ENCODE measurements around the gene ARHGEF2. TPM values are rescaled to one million over a fixed set of nuclear protein-coding genes. Genes with fewer than 3 reads are reported as not detected.

Gene ARHGEF2
- total and polyA plus RNA-seq, 2 of the 13 experiments (the other 11 are each of a cell fraction or from before 2014, with no cell fraction given) = 16.1 to 32.1 TPM

DNA sequence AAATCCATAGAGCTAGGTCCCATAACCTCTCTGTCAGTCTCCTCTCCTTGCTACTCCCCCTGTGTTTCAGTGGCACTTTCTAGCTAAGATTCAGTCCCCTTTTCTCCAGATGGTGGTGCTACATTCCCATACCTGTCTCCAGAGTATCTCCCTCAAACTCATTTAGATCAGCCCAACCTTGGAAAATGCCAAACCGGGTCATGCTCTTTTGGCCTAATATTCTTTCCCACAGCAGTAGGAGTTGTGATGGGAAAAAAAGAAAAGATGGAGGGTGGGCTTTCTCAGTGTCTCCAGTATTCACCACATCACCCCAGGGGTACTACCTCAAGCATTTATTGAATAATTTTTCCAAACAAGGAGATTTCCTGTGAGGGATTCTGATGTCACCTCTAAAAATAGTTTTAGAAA, 40.1 kb downstream of the ARHGEF2 start (continued):
- TF ChIP-seq ZNF121 (CRISPR knock-in tag; IDR thresholded peaks at IDR 0.05) (peak; percentile 72; the same call in 1 of the 2 replicates), ONECUT2 (CRISPR knock-in tag; IDR thresholded peaks at IDR 0.05) (no peak), SP2 (CRISPR knock-in tag; IDR thresholded peaks at IDR 0.05) (no peak), IRF2 (CRISPR knock-in tag; IDR thresholded peaks at IDR 0.05) (0 out of 2 replicates have a peak, but pooled peaks have one; percentile 24), STAG1 (CRISPR knock-in tag; IDR thresholded peaks at IDR 0.05) (peak; percentile 95), SMARCC2 (IDR thresholded peaks at IDR 0.05) (no peak), RAD21 (CRISPR knock-in tag; IDR thresholded peaks at IDR 0.05) (peak; percentile 87), ZNF713 (CRISPR knock-in tag; IDR thresholded peaks at IDR 0.05) (no peak), ZNF703 (CRISPR knock-in tag; IDR thresholded peaks at IDR 0.05; ENCODE audit: borderline replicate concordance) (no peak), PHF5A (CRISPR knock-in tag; IDR thresholded peaks at IDR 0.05; ENCODE audit: low read depth, unreplicated experiment) (peak; percentile 46), ZNF382 (CRISPR knock-in tag; IDR thresholded peaks at IDR 0.05; ENCODE audit: borderline replicate concordance) (no peak), NCOR1 (IDR thresholded peaks at IDR 0.05; ENCODE audit: borderline replicate concordance, low read length) (no peak), KMT2A (CRISPR knock-in tag; IDR thresholded peaks at IDR 0.05) (no peak)
- TF ChIP-seq, protein P1, sequence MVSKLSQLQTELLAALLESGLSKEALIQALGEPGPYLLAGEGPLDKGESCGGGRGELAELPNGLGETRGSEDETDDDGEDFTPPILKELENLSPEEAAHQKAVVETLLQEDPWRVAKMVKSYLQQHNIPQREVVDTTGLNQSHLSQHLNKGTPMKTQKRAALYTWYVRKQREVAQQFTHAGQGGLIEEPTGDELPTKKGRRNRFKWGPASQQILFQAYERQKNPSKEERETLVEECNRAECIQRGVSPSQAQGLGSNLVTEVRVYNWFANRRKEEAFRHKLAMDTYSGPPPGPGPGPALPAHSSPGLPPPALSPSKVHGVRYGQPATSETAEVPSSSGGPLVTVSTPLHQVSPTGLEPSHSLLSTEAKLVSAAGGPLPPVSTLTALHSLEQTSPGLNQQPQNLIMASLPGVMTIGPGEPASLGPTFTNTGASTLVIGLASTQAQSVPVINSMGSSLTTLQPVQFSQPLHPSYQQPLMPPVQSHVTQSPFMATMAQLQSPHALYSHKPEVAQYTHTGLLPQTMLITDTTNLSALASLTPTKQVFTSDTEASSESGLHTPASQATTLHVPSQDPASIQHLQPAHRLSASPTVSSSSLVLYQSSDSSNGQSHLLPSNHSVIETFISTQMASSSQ (IDR thresholded peaks at IDR 0.05; ENCODE audit: low read depth) = no peak
- TF ChIP-seq, protein P1 (CRISPR knock-in tag; IDR thresholded peaks at IDR 0.05; ENCODE audit: borderline replicate concordance) = no peak
- TF ChIP-seq, protein P2, sequence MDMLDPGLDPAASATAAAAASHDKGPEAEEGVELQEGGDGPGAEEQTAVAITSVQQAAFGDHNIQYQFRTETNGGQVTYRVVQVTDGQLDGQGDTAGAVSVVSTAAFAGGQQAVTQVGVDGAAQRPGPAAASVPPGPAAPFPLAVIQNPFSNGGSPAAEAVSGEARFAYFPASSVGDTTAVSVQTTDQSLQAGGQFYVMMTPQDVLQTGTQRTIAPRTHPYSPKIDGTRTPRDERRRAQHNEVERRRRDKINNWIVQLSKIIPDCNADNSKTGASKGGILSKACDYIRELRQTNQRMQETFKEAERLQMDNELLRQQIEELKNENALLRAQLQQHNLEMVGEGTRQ (IDR thresholded peaks at IDR 0.05; ENCODE audit: low read depth, low read length) = no peak
- TF ChIP-seq, protein P2 (CRISPR knock-in tag; IDR thresholded peaks at IDR 0.05; ENCODE audit: borderline replicate concordance) = no peak
- TF ChIP-seq, protein P3, sequence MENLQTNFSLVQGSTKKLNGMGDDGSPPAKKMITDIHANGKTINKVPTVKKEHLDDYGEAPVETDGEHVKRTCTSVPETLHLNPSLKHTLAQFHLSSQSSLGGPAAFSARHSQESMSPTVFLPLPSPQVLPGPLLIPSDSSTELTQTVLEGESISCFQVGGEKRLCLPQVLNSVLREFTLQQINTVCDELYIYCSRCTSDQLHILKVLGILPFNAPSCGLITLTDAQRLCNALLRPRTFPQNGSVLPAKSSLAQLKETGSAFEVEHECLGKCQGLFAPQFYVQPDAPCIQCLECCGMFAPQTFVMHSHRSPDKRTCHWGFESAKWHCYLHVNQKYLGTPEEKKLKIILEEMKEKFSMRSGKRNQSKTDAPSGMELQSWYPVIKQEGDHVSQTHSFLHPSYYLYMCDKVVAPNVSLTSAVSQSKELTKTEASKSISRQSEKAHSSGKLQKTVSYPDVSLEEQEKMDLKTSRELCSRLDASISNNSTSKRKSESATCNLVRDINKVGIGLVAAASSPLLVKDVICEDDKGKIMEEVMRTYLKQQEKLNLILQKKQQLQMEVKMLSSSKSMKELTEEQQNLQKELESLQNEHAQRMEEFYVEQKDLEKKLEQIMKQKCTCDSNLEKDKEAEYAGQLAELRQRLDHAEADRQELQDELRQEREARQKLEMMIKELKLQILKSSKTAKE (CRISPR knock-in tag; IDR thresholded peaks at IDR 0.05; ENCODE audit: borderline replicate concordance) = no peak
- TF ChIP-seq, protein P4, sequence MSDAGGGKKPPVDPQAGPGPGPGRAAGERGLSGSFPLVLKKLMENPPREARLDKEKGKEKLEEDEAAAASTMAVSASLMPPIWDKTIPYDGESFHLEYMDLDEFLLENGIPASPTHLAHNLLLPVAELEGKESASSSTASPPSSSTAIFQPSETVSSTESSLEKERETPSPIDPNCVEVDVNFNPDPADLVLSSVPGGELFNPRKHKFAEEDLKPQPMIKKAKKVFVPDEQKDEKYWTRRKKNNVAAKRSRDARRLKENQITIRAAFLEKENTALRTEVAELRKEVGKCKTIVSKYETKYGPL (CRISPR knock-in tag; IDR thresholded peaks at IDR 0.05) = no peak
- TF ChIP-seq, protein P5, sequence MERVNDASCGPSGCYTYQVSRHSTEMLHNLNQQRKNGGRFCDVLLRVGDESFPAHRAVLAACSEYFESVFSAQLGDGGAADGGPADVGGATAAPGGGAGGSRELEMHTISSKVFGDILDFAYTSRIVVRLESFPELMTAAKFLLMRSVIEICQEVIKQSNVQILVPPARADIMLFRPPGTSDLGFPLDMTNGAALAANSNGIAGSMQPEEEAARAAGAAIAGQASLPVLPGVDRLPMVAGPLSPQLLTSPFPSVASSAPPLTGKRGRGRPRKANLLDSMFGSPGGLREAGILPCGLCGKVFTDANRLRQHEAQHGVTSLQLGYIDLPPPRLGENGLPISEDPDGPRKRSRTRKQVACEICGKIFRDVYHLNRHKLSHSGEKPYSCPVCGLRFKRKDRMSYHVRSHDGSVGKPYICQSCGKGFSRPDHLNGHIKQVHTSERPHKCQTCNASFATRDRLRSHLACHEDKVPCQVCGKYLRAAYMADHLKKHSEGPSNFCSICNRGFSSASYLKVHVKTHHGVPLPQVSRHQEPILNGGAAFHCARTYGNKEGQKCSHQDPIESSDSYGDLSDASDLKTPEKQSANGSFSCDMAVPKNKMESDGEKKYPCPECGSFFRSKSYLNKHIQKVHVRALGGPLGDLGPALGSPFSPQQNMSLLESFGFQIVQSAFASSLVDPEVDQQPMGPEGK (CRISPR knock-in tag; IDR thresholded peaks at IDR 0.05) = peak; percentile 33; the same call in 1 of the 2 replicates

All from HepG2 (cell line).